Stimulated activated CD4-positive, alpha-beta T cell treated with anti-CD3 and anti-CD28 coated beads, Interleukin-2, amount 100 ng/mL, for 24 hours (primary cell): ENCODE results near the gene ARL8A.
"Not testable (repeated sequence)": the region's sequence is repeated elsewhere in the genome, so short reads cannot be mapped to it uniquely, and the experiment has no call there.

ENCODE experiments used
- DNase-seq, 2 donors: peaks; one replicate each; pipeline ENCODE4 v3.0.0-alpha.2; 2020

The ARL8A gene

DNA sequence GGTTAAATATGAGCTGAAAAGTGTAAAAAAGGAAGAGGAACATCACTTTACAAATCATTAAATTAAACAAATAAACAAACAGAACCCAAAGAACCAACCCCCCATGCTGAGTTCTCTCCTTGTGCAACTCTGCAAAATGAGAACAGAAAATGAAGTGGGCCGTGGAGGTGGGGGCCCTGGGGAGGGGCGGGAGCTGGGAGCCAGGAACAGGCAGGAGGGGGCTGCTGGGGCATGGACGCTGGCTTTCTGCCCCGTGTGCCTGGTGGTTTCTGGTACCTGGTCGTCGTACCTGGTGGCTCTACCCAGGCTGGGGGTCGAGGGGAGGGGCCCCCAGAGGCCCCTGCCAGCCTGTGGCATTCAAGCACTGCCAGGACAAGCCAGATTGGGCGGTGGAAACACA lies 11.0 kb downstream of the ARL8A start:
- DNase-seq = no peak

DNA sequence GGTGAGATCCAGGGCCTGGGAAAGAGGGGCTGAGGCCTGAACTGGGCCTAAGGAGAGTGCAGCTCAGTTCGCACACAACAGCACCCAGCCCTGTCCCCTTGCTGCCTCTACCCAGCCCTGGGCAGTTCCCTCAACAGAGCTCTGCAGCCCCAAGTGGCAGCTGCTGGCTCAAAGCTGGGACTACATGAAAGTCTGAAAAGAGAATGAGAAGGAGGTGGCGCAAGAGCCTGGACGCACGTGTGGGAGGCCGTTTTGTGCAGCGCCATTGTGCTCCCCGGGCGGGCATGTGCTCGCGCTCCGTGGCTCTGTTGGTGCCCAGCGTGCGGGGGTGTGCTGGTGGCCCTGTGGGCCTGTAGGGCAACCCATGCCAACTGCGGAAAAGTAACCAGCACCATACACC lies 11.5 kb downstream of the ARL8A start:
- no peak for DNase-seq

DNA sequence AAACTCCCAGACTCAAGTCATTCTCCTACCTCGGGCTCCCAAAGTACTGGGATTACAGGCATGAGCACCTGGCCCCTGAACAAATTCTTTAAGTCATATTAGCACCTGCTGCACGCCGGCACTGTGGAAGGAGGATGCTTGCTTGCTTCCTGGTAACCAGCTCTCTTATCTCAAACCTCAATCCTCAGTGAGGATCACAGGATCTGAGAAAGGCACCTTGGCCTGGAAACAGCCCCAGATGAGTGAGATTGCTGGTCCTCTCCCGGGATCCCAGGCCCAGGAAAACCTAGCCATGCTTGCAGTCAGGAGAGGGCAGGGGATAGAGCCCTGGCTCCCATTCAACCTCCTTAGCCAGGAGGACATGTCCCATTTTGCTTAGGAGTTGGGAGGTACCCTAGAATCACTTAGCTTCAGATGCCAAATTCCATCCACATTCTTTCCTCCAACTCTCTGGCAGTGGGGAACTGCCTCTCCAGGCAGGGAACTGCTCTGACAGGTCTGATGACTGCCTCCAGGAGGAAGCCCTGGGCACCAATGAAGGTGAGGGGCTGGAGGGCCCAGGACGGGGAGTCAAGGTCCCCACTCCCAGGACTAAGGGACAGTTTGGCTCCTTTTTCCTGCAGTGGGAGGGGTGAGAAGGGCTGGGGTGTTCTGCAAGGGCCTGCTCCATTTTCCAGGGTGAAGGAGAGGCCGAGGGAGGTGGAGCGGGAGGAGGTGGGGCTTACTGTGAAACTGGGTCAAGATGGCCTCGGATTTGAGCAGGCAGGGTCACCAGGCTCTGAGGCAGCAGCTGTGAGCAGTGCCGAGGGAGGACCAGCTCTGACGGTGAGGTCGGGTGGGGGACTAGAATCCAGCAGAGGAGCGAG lies 12.3 kb downstream of the ARL8A start:
- no peak for DNase-seq

DNA sequence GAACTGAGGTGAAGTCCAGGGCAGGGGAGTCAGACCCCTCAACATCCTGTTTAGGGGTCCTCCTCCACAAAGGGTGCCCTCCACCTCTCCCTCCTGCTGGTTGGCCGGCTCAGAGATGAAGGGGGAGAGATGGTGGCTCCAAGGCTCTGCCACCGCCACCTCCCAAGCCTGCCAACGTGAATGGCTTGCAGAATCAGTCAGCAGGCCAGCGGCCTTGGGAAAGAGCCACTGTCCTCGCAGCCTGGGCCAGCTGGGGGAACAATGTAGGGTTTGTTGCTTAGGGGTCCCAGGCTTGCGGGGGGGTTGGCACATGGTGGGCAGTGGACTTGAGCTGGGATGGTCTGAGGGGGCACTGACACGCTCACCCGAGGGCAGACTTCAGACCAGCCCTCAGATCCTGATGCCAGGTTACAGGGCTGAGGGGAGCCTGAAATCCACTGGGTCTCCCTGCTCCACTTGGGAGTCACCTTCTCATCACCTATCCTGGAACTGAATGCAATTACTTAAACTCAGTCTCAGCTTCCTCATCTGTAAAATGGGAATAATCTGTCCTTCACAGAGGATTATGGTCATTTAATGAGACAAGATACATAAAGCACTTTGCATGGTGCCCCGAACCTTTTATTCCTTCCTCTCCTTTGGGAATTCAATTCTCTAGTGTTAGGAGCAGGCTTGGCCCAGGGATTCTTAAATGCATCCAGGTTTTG lies 13.6 kb downstream of the ARL8A start:
- no peak for DNase-seq

DNA sequence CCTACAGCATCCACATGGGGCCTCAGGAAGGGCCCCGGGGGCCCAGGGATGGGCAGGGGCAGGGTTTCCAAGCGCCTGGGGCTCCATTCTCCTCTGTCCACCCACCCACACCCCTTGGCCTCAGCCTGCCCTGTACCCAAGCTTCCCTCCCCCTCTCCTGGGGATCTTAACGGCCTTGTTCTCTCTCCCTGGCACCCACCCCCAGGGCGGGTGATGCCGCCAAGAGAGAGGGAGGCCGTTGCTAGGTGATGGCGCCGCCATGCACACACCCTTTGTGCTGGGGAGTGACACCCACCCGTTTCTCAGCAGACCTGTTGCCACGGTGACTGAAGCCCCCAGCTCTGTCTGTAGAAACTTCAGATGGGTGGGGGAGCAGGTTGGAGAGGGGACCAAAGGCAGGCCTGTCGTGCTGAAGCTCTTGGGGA lies 14.2 kb downstream of the ARL8A start:
- DNase-seq = no peak

DNA sequence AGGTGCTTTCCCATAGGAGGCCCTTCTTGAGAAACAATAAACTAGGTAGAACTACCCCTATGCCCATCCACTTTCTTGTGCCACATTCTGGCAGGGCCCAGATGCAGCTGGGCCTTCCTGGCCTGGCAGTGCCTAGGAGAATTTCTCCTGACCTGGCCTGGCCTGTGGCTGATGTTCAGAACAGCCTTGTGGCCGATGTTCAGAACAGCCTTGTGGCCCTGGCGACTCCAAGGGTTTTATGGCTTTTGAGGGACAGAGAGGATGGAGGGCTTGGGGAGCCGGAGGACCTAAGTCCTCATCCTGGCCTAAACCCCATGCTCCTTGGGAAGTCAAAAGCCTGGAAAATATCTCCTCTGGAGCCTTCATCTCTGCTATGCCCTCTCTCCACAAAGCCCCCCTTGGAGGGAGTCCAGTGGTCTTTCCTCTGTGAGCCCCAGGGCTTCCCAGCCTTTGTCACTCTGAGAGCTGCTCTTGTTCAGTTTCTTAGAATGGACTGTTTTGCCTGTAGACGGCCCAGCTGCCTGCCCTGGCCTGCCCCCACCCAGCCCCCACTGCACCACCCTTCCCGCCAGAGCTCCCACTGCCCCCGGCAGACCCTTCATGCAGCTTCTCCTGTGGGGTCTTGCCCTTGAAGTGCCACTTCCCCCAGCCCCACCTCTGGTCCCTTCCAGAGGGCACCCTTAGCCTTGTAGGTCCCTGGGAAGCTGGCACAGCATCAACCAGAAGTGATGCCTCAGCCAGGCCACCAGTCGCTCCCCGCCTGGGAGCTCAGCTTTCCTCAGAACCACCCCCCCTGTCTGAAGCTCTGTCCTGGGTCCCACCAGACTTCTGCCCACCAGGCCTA lies 14.9 kb downstream of the ARL8A start:
- DNase-seq = no peak

DNA sequence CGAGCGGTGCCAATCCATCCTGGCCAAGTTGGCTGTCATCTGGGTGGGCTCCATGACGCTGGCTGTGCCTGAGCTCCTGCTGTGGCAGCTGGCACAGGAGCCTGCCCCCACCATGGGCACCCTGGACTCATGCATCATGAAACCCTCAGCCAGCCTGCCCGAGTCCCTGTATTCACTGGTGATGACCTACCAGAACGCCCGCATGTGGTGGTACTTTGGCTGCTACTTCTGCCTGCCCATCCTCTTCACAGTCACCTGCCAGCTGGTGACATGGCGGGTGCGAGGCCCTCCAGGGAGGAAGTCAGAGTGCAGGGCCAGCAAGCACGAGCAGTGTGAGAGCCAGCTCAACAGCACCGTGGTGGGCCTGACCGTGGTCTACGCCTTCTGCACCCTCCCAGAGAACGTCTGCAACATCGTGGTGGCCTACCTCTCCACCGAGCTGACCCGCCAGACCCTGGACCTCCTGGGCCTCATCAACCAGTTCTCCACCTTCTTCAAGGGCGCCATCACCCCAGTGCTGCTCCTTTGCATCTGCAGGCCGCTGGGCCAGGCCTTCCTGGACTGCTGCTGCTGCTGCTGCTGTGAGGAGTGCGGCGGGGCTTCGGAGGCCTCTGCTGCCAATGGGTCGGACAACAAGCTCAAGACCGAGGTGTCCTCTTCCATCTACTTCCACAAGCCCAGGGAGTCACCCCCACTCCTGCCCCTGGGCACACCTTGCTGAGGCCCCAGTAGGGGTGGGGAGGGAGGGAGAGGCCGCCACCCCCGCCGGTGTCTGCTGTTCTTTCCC lies 16.5 kb downstream of the ARL8A start:
- no peak for DNase-seq

DNA sequence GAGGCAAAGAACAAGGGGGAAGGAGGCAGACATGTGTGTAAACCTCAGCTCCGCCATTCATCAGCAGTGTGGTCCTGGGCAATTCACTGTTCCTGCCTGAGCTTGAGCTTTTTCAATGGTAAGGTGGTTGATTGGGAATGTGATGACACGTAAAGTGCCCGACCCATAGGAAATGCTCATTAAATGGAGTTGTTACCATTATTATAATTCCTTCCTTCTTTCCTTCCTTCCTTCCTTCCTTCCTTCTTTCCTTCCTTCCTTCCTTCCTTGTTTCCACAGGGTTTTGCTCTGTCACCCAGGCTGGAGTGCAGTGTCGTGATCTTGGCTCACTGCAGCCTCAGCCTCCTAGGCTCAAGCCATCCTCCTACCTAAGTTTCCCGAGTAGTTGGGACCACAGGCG lies 17.5 kb downstream of the ARL8A start:
- DNase-seq = no peak

DNA sequence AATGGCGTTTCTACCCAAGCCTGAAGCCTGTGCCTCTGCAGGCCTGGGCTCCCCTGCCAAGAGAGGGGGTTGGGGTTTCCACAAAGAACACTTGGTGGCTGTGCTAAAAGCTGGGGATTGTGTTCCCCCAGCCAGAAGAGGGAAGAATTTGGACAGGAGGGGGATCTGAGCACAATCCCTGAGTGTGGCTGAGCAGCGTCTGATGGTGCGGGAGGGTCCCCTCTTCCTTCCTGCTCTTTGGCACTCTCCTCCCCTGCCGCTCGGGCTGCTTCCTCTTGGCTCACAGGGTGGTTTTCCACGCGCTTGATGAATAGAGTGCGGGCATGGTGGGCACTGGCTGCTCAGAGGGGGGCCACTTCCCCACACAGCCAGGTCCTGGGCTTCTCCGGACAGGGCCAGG lies 18.1 kb downstream of the ARL8A start:
- no peak for DNase-seq

DNA sequence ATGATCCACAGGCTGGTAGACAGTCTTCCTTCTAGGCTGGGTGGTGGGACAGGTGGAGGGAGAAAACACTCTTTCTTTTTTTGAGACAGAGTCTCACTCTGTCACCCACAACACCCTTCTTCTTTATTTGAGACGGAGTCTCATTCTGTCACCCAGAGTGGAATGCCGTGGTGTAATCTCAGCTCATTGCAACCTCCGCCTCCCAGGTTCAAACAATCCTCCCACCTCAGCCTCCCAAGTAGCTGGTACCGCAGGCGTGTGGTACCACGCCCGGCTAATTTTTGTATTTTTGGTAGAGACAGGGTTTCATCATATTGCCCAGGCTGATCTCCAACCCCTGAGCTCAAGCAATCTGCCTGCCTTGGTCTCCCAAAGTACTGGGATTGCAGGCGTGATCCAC lies 18.9 kb downstream of the ARL8A start:
- no peak for DNase-seq

DNA sequence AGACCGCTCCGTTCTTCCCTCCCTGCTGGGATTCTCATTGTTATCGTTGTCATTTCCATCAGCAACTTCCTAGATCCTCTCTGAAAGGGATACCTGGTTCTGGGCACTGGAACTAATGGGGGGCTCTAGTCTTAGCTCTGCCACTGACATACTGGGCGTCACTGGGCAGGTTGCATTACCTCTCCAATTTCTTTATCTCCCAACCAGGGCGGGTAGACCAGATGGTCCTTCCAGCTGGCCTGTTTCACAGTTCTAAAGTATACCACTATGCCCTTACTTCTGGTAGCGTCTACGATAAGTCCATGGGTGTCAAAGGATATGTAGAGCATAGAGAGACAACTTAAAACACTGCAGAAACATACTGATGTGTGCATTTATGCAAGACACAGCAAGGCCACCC lies 20.4 kb downstream of the ARL8A start:
- no peak for DNase-seq

DNA sequence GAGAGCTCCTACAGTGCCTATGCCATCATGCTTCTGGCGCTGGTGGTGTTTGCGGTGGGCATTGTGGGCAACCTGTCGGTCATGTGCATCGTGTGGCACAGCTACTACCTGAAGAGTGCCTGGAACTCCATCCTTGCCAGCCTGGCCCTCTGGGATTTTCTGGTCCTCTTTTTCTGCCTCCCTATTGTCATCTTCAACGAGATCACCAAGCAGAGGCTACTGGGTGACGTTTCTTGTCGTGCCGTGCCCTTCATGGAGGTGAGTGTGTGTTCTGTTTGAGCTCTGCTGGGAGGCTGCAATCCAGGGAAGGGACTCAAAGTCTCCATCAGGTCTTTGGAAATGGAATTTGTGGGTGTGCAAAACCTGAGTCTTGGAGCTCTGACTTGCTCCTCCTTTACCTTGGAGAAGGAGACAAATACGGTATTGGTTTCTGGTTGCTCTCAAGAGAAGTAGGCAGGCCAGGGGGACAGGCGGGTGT lies 21.2 kb downstream of the ARL8A start:
- DNase-seq = no peak

DNA sequence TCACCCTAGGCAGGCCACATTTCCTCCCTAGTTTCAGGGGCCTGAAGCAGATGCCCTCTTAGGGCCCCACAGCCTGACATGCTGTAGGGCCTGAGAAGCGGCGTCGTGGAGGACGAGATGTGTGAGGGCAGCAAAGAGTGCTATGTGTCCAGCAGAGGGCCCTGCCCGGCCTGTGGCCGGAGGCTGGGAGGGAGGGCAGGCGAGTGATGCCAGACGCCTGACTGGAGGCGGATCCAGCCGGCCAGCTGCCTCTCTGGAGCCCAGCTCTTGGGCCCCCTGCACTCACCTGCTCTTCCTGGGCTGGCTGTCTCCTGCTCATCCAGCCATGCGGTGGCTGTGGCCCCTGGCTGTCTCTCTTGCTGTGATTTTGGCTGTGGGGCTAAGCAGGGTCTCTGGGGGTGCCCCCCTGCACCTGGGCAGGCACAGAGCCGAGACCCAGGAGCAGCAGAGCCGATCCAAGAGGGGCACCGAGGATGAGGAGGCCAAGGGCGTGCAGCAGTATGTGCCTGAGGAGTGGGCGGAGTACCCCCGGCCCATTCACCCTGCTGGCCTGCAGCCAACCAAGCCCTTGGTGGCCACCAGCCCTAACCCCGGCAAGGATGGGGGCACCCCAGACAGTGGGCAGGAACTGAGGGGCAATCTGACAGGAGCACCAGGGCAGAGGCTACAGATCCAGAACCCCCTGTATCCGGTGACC lies 21.8 kb downstream of the ARL8A start, which contains the start of gene GPR37L1:
Gene GPR37L1, plus strand, starts transcription at position 279 of the 697 bp plus-strand sequence. Its CDS starts 47 bp downstream, at position 326.
- DNase-seq = no peak

DNA sequence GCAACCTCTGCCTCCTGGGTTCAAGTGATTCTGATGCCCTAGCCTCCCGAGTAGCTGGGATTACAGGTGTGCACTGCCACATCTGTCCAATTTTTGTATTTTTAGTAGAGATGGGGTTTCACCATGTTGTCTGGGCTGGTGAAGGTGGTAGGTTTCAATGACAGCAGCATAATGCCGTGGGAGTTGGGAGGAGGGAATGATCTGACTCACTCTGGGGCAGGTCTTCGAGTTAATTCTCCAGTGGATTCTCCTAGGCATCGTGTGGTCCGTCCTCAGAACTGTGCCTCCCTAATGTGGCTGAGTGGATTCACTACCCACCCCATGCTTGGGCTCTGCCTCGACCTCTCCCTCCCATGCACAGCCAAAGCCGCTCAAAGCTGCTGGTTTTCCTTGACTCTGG lies 23.5 kb downstream of the ARL8A start:
- DNase-seq = no peak

DNA sequence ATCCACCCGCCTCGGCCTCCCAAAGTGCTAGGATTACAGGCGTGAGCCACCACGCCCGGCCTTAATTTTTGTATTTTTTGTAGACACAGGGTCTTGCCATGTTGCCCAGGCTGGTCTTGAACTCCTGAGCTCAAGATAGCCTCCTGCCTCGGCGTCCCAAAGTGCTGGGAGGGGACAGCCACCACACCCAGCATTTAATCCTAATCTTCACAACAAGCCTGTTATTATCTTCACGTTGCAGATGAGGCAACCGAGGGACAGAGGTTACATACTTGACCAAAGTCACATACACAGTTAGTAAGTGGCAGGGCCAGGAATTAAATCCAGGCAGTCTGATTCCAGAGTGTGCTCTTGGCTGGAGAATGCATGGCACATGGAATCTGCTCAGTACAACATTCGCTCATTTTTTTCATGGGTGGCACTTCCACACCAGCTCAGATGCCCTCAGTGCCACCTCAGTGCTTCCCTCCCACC lies 26.6 kb downstream of the ARL8A start:
- DNase-seq = no peak

DNA sequence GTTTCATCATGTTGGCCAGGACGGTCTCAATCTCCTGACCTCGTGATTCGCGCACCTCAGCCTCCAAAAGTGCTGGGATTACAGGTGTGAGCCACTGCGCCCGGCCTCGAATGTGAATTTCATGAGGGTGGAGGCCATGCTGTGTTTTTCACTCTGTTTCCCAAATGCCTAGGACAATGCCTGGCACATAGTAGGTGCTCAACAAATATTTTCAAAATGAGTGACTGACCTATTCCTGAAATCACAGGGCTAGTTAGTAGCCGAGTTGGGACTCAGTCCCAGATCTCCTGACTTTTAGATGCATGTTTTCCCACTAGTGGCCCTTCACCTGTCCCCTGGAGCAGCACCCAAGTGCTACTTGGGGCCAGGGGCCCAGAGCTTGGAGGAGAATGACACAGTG lies 28.2 kb downstream of the ARL8A start:
- DNase-seq = no peak

DNA sequence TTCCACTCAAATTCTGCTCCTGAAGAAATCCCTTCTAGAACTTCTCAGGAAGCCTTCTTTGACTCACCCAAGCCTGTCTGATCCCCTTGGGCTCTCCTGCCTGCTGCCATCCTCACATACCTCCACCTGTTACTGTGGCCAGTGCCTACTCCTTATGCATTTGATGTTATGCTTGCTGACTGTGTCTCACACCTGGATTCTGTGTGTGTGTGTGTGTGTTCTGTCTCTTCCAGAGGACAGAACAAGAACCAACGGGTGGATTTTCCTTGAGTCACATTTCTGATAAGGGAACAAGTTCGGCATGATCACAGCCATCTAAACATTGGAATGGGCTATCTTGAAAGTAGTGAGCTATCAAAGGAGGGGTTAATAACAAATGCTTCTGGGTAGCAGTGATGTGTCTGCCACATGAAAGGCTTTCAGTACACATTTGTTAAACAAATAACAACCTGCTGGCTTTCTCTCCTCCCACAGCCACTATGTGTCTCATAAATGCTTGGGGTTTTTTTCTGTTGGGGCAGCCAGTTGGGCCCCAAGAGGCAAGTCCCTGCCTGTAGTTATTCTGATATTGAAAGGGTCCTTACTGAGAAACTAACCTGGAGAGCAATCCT lies 30.7 kb downstream of the ARL8A start:
- no peak for DNase-seq

DNA sequence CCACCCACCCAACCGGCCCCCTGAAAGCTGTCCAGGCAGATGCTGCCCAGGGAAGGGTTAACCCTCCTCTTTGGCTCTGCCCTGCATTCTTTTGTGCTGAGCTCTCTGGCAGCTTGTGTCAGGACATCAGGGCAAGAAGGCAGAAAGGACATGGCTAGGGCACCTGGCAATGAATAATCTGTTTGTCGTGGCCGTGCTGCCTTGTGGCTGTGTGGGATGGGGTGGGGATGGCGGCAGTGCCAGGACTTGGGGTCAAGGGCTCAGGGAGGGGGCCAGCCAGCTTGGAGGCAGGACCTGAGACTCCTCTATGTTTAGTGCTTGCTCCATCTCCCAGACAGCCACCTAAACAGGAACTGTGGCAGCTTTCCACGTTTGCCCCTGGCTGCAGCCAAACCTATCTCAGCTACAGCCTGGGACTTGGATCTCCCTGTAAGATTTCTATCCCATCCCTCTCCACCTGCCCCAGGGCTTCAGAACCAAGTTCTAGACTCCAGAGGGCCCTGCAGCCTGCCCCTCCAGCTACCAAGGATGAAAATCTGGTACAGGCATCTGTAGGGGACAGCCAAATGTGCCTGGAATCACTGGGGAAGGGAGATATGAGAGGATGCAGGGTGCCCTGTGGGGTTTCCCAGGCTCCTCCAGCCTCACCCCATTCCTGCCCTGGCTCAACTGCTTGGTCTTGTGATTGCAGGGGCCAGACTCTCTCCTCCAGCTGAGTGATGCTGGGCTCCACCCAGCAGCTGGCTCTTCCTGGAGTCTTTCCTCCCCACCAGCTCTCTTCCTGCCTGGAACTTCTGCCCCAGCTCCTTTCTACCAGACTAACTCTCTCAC lies 31.5 kb downstream of the ARL8A start:
- no peak for DNase-seq

DNA sequence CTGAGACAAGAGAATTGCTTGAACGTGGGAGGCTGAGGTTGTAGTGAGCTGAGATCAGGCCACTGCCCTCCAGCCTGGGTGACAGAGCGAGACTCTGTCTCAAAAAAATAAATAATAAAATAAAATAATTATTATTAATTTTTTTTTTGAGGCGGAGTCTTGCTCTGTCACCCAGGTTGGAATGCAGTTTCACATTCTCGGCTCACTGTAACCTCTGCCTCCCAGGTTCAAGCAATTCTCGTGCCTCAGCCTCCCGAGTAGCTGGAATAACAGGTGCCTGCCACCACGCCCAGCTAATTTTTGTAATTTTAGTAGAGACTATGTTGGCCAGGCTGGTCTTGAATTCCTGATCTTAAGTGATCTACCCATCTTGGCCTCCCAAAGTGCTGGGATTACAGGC lies 32.9 kb downstream of the ARL8A start:
- not testable (repeated sequence) for DNase-seq

DNA sequence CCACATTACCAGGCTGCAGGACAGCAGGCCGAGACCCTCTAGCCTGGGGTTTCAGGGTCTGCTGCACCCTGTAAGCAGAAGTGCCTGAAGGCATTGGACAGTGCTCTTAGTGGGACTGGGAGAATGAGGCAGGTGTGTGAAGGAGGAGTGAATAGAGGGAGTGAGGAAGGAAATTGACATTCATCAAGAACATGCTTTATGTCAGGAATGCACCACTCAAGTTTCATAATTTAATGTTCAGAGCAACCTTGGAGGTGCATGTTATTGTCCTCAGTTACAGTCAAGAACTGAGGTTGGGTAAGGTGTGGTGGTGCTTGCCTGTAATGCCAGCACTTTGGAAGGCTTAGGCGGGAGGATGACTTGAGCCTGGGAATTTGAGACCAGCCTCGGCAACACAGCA lies 33.6 kb downstream of the ARL8A start:
- no peak for DNase-seq
